ENCODE measurements around the gene EPB41L4B.

Gene EPB41L4B

DNA sequence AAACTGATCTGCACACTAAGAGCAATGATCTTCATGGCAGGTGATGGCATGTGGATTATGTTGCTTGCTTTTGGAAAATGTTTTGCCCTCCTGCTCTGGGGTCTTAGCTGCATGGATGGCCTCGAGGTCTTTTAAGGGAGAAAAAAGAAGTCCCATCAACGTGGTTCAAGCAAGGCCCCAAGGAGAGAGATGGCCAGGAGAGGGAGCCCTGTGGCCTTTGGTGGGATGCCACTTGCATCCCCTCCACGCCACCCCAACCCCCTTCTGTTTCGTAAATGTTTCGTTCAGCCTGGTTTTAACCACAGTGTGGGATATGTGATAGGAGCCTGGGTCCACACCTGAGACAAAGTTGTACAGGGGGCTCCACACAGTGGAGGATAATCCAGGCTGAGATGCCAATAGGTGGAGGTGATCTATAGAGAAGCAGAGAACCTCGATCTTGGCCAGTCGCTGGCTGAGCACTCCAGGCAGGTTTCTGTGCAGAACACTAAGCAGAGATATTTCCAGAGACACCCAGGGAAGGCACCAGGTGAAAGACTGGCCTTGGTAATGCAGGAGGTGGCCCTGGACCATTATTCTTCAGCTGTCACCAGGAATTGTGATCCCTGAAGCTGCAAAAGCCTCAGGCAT is 128.0 kb downstream of the EPB41L4B start:
- no peak for DNase-seq

GRCh38 chr9:109191746-109192145 is 129.1 kb downstream of the EPB41L4B start:
- no peak for DNase-seq

- DNase-seq = no peak
Observed at GRCh38 chr9:109190151-109190550, 130.7 kb downstream of the EPB41L4B start.

DNA sequence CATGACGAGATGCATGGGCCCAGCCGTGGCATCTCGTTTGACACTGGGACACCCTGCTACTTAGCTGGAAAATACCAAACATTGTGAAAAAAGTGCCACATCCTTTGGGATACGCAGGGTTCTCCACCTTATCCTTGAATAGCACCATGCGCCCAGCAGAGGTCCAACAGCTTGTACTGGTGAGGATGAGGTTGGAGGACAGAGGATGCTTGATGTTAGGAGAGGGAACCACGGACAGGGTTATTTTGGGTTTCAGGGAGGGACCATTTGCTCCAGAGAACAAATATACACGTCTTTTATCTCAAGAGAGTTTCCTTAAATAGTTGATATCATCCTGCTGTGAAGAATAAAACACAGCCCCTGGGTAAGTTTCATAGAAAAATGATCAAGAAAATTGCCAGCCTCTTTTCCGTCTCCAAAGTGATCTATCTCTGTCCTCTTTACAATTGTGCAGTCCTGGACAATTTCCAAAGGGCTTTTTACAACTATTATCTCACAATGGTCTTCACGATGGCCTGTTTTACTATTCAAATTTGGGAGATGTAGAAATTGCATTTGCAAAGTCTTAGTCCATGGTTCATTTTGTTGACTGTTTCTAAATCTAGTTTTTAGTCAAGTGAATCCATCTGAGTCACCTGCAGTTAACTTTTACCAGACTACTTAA is 133.9 kb downstream of the EPB41L4B start:
- no peak for DNase-seq

DNA sequence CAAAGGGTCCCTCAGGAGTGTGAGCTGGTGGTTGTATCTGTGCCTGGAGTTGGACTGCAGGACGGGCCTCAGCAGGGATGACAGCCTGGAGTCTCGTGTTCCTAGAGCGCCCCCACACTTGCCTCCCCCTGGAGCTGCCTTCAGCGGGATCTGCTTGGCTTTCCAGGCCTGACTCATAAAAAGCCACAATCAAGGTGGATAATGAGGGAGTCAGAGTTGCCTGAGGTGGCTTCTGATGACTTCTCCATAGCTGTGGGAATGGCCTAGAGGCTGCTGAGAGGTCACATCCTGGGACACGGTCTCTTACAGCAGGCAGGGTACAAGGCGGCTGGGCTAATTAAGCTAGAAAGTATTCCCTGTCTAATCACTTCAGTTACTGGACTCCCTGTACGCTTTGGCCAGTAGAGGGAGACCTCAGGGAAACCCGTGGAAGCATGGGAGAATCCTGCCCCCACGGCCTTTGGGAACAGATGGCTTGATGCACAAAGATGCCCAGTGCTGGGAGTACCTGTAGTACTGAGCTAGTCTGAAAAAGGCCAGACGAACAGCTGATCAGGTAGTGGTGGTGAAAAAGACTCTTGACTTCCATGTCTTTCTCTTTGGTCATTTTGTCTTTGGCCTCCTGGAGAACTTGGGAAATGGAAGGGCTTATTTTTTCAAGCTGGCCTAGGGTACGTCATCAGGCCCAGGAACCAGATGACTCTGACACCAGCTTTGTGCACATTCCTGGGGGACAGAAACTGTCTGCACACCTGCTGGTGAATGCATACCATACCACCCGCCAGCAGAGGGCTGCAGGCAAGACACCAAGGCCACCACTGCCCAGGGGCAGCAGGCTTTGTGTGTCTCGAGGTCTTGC is 137.7 kb downstream of the EPB41L4B start:
- DNase-seq = peak in 1 of 2 donors; percentile 13

- DNase-seq = no peak
Observed at GRCh38 chr9:109182550-109182939, 138.3 kb downstream of the EPB41L4B start.

DNA sequence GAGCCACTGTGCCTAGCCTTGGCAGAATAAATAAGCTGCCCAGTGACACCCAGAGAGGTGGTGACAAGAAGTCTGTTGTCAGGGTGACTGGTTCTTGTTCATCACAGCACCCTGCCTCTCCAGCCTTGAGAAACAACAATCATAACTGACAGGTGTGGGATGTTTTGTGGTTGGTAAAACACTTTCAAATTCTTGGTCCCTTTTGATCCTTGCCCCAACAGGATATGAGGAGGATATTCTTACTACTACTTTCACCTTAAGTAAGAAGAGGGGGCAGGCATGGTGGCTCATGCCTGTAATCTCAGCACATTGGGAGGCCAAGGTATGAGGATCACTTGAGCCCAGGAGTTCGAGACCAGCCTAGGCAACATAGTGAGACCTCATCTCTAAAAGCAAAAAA is 139.6 kb downstream of the EPB41L4B start:
- DNase-seq = peak; percentile 15 to 26

GRCh38 chr9:109179801-109180523 is 140.9 kb downstream of the EPB41L4B start:
- no peak for DNase-seq

- DNase-seq = no peak
Observed at GRCh38 chr9:109176963-109177362, 143.9 kb downstream of the EPB41L4B start.

GRCh38 chr9:109176386-109176785 is 144.5 kb downstream of the EPB41L4B start:
- DNase-seq = no peak

DNA sequence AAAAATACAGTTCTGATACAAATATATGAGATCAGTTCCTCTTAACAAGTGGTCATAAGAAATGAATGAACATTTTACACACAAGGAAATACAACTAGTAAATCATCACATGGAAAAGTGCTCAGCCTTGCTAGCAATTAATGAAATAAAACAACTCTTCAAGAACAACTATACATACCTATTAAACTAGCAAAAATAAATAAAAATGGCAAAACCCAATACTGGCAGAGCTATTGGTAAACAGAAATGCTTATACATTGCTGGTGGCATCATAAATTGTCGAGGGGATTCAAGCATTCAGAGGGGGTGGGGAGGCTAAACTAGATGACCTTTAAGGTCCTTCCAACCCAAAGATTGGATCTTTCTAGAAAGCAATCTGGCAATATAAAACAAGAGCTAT is 147.9 kb downstream of the EPB41L4B start:
- DNase-seq = no peak

GRCh38 chr9:109171926-109172325 is 148.9 kb downstream of the EPB41L4B start:
- DNase-seq = no peak

GRCh38 chr9:109168170-109168569 is 152.7 kb downstream of the EPB41L4B start:
- DNase-seq = no peak

DNA sequence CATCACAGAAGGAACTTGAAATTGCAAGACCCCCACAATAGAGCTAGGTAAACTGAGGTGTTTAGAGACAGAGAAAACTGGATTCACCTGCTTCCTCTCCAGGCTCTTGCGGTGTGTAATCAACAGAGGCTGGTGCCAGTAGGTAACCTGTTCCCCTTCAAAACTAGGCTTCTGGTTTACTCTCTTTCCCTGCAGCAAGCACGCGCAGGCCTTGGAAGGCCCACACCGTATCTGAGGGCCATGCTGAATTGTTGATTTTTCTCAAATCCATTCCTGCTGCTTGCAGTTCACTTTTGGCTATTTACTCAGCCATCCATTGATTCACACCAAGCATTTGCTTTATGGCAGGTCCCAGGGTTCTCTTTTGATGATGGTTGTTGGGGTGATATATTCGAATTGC is 153.1 kb downstream of the EPB41L4B start:
- no peak for DNase-seq

GRCh38 chr9:109166771-109167601 is 153.9 kb downstream of the EPB41L4B start, which contains the start of gene FRRS1L:
FRRS1L (minus strand) TSS chr9:109167249; CDS start chr9:109167138, 111 bp downstream.
- DNase-seq = no peak

- no peak for DNase-seq
Observed at GRCh38 chr9:109166171-109166770, 154.6 kb downstream of the EPB41L4B start.

GRCh38 chr9:109164042-109164441 is 156.8 kb downstream of the EPB41L4B start:
- DNase-seq = no peak

DNA sequence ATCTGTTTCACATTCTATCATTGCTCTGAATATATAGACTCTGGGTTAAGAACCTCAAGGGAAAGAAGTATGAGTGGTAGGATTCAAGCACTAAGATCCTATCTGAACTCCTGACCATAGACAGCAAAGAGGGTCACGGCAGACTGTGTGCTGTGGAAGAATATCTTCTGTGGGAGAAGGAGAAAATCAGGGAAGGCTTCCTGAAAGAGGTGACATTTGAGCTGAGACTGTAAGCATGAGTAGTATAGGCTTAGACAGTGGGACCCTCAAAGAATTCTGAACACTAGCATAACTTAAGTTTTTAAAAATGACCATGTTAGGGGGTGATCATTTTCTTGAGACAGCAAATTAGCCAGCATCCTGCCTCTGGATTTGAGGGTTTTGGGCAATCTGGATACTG is 157.7 kb downstream of the EPB41L4B start:
- DNase-seq = no peak

- no peak for DNase-seq
Observed at GRCh38 chr9:109162677-109163076, 158.2 kb downstream of the EPB41L4B start.

DNA sequence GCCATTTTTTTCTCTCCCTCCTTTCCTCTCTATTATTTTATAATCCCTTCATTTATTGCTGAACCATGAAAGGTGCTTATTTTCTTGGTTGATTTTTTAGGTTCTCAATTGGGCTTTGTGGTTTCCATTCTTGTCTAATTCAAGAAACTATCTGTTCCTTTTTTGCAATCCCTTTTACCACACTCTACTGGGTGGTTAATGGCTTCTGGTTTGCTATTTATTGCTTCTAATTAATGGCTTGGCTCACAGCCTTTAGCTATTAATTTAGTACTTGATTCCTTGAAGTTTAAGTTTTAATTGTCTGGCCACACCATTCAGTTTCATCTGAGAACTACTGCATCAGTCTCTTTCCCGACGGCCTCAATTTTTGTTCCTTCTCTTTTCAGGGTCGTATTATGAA is 159.4 kb downstream of the EPB41L4B start:
- DNase-seq = no peak

DNA sequence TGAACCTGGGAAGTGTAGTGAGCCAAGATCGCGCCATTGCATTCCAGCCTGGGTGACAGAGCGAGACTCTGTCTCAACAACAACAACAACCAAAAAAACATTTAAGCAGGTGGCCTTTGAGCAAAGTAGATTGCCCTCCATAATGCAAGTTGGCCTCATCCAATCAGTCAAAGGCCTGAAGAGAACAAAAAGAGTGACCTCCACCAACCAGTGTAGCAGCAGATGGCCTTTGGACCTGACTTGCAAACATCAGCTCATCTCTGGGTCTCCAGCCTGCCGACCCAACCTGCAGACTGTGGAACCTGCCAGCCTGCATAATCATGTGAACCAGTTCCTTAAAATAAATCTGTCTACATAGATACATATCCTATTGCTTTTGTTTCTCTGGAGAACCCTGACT is 161.3 kb downstream of the EPB41L4B start:
- DNase-seq = no peak

GRCh38 chr9:109158651-109159050 is 162.2 kb downstream of the EPB41L4B start:
- no peak for DNase-seq

Measured in stimulated activated CD4-positive, alpha-beta T cell treated with anti-CD3 and anti-CD28 coated beads, Interleukin-2, amount 100 ng/mL, for 48 hours (primary cell).